ENCODE results near the gene BSND. TPM values are rescaled to one million over a fixed set of nuclear protein-coding genes. Genes with fewer than 3 reads are reported as not detected.

Gene BSND
- polyA plus RNA-seq, 4 donors = 4.2 to 6.2 (median 4.9) TPM

DNA sequence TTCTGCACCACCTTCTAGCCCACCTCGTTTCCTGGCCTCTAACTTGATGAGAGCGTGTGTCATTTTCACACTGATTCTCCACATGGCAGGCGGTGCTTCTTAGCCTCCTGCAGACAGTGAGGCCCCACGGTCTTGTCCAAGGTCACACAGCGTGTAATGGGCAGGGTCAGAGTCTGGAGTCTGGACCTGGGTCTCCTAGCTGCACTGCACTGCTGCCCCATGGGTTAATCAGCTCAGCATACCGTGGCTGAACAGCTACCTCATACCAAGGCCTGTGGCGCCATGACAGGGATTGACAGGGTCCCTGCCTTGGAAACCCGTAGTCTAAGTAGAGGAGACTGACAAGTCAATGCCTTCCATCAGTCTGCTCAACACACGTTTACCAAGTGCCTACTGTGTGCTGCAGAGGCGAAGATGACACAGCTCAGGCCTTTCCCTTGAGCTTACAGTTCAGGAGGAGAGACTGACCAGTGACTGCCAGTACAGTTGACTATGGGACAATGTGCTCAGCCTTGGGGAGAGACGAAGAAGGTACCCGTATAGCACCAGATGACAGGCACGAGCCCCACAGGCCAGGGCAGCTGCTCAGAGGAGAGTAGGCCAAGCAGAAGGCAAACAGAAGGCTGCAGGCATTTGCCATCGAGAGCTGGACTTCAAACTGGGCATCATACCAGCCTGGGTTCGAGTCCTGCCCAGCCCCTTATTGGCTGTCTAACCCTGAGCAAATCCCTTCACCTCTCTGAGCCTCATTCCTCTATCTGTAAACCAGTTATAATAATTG is 46.1 kb downstream of the BSND start:
- no peak for DNase-seq (ENCODE audit: low read depth in 4 of 4, low spot score in 2 of 4)

DNA sequence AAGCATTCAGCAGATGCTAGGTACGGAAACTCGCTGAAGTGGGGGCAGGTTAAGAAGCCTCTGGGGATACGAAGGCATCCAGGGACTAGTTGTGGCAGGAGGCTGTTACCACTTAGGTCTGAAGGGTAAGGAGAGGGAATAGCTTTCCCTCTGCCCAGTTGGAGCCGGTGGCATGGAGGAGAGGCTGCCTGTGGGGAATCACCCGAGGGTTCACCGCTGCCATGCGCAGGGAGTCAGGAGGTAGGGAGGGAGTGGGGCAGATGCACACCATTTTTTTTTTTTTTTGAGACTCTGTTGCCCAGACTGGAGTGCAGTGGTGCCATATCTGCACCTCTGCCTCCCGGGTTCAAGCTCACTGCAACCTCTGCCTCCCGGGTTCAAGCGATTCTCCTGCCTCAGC is 46.7 kb downstream of the BSND start:
- no peak for DNase-seq (ENCODE audit: low read depth in 4 of 4, low spot score in 2 of 4)

DNA sequence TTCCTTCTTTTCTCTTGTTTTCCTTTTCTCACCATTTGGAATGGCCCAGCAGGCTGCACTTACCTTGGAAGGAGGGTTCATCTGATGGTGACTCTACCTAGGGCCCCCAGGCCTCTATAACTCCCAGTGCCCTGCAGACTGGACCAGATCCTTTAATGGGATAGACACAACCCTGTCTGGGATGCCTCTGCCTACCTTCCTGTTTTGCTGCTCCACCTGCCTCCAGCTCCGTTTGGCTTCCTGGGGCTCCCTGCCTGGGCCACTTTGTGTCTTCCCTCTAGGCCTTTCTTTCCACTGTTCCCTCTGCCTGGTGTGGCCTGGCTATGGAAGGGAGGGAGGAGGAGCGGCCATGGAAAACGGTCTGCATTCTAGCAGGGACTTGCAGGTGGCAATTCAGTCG is 48.1 kb downstream of the BSND start:
- DNase-seq (ENCODE audit: low read depth in 4 of 4, low spot score in 2 of 4) = no peak

DNA sequence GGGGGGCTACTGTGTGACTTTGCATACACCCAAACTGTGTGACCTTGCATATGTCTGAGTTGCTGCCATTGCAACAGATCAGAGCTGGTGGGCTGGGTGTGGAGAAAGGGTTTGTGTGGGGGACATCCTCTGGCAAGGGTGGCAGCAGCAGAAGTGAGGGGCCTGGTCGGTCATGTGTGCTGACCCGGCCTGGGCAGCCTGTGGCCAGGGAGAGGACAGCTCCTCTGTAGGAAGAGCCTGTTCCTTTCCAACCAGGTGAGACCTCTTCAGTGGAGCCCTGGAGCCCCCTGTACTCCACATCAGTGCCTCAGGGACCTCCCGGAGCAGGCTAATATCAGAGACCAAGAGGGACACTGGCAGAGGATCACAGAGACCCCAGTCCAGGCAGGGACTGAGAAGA is 48.9 kb downstream of the BSND start:
- no peak for DNase-seq (ENCODE audit: low read depth in 4 of 4, low spot score in 2 of 4)

DNA sequence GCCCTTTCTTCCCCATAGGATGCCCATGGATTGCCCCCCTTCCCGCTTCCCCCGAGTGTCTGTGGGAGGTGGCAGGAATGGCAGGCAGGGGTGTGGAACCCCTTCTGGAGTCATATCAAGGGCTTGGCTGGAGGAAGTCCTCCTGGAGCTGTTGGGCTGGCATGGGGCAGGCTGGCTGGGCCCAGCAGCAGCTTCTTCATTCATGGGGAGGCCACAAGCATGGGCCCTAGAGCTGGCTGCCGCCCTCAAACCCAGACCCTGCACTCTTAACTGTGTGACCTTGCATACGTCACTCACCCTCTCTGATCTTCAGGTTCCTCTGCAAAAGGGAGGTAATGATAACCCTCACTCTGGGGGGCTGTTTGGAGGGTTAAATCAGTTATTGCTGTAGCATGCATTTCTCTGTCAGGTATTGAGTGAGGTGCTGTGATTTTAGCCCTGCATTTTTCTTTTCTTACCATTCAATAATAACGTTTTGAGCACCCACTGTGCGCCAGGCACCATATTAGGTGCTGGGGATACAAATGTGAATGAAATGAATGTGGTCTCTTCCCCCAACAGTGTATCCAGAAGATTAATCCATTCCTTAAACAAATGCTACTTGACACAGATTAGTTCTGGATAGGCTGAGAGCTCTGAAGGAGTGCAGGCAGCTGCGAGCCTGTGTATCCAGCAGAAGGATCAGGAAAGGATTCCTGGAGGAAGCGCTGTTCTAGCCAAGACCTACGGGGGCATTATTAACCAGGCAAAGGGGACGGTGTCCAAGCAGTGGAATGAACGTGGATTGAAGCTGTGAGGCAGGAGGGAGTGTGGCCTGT is 49.9 kb downstream of the BSND start:
- DNase-seq (ENCODE audit: low read depth in 4 of 4, low spot score in 2 of 4) = no peak

DNA sequence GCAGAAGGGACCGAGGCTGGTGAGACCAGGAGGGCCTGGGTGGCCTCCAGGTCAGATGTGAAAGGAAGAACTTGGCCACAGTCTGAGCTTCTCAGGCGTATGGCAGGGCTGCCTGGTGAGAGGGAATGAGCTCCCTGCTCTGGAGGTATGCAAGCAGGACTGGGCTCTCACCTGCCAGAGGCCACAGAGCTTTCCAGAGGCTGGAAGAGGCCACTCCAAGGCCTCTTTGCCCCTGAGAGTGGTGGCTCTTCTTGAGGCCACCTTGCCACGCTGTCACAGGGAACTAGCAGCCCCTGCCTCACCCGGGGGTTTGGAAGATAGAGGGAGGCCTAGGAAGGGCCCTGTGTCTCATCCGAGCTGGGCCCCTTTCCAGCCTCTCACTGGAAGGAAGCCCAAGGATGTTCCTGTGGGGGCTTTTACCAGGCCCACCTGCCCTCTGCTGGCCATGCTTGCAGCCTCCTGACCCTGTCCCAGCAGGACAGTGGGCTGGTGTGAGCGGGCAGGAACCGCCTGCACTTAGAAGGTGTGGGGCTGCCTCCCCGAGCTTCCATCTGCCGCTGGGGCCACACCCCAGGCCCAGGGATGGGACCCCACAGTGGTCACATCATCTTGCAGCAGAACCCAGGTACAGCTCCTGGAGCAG is 50.7 kb downstream of the BSND start:
- no peak for DNase-seq (ENCODE audit: low read depth in 4 of 4, low spot score in 2 of 4)

DNA sequence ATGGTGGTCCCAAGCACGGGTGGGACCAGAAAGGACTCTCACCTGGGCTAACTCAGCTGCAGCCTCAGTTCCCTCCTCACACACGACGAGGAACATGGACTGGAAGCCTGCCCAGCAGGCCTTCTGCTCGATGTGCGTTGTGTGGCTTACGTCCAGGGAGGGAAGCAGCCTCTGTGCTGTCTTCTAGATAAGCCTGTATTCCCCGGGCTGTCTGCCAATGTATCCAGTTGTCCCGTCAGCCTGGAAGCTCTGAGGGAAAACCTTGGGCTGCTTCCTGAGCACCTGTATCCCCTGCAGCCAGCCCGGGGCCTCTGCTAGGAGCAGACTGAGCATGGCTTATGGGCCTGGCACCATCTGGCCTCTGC is 51.2 kb downstream of the BSND start:
- DNase-seq (ENCODE audit: low read depth in 4 of 4, low spot score in 2 of 4) = no peak

DNA sequence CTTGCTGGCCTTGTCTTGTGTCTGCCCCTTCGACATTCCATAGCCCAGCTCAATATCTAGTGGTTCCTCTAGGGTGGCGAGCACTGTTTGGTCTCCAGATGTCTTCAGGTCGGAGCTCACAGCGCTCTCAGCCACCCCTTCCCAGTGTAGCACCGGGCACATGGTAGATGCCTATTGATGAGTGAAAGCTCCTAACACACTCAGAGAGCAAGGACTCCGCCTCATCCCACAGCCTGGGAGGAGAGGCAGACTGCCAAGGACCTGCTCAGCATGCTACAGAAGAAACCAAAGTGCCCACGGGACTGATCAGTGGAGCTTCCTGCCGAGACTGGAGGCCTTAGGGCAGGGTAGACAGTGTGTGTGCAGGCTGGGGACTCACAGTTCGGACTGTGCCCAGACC is 51.5 kb downstream of the BSND start:
- DNase-seq (ENCODE audit: low read depth in 4 of 4, low spot score in 2 of 4) = no peak

DNA sequence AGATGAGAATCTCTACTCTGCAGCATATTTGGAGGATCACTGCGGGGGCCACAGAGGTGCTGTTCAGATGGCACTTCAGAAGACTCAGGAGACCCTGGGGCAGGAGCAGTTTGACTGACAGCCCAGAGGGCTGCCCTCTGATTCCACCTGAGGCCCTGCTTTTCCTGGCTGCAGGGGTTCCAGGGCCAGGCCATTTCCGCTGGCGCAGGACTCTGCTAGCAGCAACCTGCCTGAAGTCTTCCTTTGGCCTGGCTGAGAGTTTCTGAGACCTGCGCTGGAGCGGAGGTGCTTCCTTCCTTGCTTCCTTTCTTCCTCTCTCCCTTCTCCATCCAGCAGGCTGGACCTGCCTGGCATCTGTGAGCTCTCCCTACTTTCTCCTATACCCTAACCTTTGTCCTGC is 52.4 kb downstream of the BSND start:
- no peak for DNase-seq (ENCODE audit: low read depth in 4 of 4, low spot score in 2 of 4)

DNA sequence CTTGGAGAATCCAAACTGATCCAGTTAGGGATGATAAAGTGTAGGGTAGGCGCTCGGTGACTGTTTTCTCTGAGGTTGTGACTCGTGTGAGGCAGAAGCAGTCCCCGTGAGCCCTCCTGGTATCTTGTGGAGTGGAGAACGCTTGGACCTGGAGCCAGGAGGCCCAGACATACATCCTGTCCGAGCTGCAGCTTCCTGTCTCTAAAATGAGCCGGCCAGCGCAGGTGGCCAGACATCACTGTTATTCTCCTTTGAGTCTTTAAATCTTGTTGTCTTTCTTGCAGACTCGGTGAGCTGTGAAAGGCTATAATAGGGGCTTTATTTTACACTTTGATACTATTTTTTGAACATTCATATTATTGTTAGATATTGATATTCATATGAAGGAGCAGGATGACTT is 52.9 kb downstream of the BSND start:
- no peak for DNase-seq (ENCODE audit: low read depth in 4 of 4, low spot score in 2 of 4)

DNA sequence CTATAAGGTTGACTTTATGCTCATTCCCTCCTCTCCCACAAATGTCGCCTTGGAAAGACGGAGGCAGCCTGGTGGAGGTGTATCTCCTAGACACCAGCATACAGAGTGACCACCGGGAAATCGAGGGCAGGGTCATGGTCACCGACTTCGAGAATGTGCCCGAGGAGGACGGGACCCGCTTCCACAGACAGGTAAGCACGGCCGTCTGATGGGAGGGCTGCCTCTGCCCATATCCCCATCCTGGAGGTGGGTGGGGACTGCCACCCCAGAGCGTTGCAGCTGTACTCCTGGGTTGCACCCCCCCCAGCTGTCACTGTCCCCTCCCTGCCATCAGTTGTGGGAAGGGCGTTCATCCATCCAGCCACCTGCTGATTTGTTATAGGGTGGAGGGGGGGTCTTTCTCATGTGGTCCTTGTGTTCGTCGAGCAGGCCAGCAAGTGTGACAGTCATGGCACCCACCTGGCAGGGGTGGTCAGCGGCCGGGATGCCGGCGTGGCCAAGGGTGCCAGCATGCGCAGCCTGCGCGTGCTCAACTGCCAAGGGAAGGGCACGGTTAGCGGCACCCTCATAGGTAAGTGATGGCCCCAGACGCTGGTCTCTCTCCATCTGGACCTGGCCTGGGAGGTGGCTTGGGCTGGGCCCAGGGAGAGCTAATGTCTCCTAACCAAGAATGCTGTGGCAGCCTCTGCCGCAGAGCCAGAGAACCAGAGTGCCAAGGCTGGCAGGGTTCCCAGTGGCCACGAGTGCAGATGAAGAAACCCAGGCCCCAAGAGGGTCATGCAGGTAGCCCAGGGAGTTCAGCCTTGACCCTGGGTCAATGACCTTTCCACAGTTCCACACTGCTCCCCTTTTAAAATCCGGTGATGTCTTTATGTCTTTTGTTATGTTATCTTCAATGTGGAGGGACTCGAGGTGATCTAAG is 53.7 kb downstream of the BSND start:
- DNase-seq (ENCODE audit: low read depth in 4 of 4, low spot score in 2 of 4) = no peak

DNA sequence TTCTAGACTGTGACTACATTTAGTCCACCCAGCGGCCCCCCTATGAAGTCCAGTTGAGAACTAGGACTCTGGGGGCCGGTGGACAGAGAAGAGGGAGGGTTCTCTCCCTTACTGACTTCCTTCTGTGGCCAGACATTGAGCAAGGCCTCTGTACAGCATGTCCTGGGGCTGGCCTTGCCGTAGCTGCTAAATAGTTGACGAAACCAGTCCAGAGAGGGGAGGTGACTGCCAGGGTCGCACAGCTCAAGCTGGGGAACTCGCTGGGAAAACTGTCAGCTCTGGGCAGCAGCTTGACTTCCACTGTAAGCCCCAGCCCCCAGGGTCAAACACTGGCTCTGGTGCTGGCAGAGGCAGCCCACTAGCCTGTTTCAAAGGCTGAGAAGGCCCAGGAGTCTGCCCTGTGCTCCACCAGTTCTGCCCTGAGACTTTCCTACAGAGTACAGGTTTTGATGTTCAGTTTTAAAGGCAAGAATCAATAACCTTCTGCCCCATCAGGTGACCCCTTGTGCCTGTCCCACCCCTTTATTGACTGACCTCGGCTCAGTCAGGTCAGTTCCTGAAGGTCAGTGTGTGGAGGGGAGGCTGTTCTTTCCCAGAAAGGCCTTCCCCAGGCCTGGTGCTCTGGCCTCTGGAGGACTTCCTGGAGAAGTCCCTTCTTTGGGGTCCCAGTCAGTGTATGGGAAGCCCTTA is 54.7 kb downstream of the BSND start:
- no peak for DNase-seq (ENCODE audit: low read depth in 4 of 4, low spot score in 2 of 4)

DNA sequence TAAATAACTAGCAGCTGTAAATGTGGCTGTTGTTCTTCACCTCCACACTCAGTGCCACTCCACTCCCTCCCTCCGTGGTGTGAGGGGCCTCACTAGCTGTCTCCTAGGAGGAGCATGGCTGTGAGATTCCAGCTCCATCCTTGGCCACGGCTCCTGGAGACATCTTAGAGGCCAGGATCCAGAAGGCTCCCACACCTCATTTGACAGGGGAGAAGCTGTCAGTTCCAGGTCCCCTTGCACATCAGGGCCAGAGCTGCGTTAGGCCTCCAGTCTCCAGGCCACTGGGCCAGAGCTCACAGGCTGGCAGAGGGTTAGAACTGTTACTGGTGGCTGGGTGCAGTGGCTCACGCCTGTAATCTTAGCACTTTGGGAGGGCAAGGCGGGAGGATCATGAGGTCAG is 55.7 kb downstream of the BSND start:
- DNase-seq (ENCODE audit: low read depth in 4 of 4, low spot score in 2 of 4) = no peak

DNA sequence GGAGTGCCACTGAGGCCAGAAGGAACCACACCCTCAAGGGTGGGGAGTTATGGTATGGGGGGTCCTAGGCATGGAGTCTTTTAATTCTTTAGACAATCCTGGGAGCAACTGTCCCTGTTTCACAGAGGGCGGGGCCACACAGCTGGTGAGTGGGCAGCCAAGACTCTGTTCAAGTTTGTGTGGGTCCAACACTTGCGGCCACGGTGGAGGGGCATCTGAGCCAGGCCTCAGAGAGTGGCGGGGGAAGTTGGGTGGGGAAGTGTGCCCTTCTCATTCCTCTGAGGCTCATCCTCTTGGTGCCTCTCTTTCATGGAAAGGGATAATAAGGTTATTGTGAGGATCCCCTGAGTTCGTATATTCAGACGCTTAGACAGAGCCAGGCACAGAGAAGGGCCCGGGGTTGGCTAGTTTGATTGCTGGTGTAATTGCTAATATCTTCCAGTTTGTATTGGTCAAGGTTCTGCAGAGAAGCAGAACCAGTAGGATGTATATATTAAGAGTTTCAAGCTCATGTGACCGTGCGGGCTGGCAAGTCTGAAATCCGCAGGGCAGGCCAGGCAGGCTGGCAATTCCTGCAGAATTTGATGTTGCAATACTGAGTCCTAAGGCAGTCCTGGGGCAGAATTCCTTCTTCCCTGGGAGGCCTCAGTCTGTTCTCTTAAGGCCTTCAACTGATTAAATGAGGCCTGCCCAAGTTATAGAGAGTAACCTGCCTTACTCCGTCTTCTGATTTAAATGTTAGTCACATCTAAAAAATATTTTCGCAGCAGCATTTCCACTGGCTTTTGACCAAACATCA is 56.5 kb downstream of the BSND start:
- DNase-seq (ENCODE audit: low read depth in 4 of 4, low spot score in 2 of 4) = no peak

DNA sequence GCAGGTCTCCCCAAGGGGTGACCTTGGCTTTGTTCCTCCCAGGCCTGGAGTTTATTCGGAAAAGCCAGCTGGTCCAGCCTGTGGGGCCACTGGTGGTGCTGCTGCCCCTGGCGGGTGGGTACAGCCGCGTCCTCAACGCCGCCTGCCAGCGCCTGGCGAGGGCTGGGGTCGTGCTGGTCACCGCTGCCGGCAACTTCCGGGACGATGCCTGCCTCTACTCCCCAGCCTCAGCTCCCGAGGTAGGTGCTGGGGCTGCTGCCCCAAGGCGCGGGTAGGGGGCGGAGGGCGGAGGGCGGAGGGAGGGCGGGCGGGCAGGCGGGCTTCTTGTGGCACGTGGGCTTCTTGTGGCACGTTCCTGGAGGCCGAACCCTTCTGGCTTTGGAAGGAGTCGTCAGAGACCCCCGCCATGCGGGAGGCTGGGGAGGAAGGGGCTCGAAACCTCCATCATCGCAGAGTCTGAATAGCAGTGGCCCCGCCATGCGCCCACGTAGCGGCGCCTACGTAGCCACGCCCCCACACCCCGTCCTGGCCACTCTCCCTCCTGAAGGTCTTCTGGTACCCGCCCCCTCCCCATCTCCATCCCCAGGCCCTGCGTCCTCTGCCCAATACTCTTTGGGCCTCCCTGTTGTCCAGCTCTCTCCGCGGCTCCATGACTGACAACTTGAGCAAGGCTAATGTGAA is 57.4 kb downstream of the BSND start:
- no peak for DNase-seq (ENCODE audit: low read depth in 4 of 4, low spot score in 2 of 4)

DNA sequence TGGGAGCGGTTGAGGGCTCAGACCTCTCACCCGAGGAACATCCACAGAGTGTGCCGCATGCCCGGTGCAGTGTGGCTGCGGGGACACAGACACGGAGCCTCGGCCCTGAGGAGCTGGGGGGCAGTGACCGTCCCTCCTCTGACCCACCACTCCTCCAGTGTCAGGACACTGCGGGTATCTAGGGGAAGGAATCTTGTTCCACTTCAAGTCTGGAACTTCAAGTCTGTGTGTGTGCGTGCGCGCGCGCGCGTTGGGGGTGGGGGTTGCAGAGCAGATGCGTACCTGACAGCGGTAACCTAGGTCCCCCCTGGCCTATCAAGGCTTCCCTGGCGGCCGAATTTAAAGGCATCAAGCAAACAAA is 57.9 kb downstream of the BSND start:
- no peak for DNase-seq (ENCODE audit: low read depth in 4 of 4, low spot score in 2 of 4)

DNA sequence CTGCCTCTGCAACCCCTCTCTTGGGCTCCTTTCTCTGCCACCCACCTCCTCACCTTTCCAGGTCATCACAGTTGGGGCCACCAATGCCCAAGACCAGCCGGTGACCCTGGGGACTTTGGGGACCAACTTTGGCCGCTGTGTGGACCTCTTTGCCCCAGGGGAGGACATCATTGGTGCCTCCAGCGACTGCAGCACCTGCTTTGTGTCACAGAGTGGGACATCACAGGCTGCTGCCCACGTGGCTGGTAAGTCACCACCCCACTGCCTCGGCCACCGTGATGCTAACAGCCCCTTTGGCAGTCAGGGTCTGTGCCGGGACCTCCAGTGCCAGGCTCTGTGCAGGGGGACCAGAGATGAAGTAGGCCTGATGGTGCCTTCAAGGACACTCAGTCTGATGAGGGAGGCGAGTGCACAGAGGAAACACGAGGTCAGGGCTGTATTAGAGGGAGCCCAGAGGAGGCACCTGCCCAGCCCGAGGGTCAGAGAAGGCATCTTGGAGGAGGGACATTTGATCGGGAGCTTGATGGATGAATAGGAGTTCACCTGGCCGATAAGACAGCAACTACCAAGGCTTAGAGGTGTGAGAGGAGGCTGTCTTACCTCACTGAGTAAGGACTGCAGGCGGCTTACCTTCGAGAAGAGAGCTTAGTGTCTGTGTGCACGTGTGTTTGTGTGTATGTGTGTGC is 58.7 kb downstream of the BSND start:
- DNase-seq (ENCODE audit: low read depth in 4 of 4, low spot score in 2 of 4) = no peak

DNA sequence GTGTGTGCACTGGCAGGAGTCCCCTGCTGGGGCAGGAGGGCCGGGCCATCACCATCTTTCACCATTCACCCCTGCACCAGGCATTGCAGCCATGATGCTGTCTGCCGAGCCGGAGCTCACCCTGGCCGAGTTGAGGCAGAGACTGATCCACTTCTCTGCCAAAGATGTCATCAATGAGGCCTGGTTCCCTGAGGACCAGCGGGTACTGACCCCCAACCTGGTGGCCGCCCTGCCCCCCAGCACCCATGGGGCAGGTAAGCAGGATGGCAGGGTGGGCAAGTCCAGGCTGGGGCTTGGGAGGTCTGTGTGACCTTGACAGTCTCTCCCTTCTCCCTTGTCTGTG is 59.2 kb downstream of the BSND start:
- DNase-seq (ENCODE audit: low read depth in 4 of 4, low spot score in 2 of 4) = no peak

All from left renal cortex interstitium (tissue), 4 donors.